ENCODE results near the gene ICAM2.

Gene ICAM2

DNA sequence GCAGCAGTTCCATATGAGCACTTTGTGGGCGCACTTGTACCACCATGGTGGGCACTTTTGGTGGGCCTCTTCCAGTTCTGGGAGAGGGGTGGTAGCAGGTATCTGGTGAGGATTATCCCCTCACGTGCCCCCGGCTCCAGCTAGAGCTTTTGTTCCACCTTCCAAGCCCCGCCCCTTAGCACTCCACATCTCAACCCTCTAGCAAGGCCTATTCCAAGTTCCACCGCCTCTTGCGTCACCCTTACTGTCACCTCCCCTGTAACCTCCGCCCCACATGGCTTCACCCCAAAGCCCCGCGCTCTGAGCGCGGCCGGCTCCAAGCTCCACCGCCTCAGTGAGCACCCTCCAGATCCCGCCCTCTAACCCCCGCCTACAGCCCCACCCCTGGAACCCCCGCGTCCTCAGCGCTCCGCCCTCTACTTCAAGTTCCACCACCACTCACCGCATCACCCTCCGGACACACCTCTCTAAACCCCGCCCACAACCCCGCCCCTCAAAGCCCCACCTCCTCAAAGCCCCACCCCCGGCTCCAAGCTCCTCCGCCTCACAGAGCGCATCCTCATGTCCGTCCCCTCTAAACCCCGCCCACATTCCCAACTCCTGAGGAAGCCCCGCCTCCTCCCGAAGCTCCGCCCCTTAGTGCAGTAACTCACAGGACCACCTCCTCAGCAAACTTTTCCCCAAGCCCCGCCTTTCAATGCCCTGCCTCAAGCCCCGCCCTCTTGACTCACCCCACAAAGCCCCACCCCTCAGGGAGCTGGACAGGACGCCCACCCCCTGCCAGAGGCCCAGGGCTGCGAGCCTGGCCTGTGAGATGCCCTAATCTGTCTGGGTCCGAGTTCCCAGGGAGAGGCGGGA is 58.8 kb downstream of the ICAM2 start:
- TF ChIP-seq, protein P1, sequence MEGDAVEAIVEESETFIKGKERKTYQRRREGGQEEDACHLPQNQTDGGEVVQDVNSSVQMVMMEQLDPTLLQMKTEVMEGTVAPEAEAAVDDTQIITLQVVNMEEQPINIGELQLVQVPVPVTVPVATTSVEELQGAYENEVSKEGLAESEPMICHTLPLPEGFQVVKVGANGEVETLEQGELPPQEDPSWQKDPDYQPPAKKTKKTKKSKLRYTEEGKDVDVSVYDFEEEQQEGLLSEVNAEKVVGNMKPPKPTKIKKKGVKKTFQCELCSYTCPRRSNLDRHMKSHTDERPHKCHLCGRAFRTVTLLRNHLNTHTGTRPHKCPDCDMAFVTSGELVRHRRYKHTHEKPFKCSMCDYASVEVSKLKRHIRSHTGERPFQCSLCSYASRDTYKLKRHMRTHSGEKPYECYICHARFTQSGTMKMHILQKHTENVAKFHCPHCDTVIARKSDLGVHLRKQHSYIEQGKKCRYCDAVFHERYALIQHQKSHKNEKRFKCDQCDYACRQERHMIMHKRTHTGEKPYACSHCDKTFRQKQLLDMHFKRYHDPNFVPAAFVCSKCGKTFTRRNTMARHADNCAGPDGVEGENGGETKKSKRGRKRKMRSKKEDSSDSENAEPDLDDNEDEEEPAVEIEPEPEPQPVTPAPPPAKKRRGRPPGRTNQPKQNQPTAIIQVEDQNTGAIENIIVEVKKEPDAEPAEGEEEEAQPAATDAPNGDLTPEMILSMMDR (IDR thresholded peaks at IDR 0.05; ENCODE audit: low read depth, low read length, missing control alignments): no peak
- in situ Hi-C loops (cut with HindIII; ENCODE audit: low pct_ligation_motif_present, low sequenced_read_pairs): no loop called here
- Histone ChIP-seq H3K27ac (no peak overlapping the region), H3K27me3 (replicated peaks) (no peaks in the 10 kb centered on the region), H3K4me3 (ENCODE audit: low read depth, low read length) (no peak overlapping the region), H3K36me3 (replicated peaks) (no peaks in the 10 kb centered on the region)
- peak; percentile 63 for DNase-seq

DNA sequence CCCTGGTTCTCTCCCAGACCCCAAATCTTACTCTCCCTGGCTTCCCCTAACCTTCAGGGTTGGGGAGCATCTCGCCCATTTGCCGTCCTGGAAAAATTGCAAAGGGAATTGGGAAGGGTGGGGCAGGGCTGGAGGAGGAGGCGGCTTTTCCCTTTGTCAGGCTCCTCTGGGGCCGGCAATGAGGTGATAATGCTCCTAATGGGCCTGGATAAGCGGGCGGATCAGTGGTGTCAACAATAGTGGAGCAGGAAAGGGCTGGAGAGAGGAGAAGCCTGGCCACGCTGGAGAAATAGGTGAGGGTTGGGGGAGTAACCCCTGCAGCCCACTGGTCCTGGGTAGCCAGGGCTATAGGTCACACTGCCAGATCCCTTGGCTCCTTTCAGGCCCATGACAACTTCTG is 60.0 kb downstream of the ICAM2 start:
- no peaks in the 10 kb centered on the region for H3K36me3 ChIP-seq (replicated peaks)

DNA sequence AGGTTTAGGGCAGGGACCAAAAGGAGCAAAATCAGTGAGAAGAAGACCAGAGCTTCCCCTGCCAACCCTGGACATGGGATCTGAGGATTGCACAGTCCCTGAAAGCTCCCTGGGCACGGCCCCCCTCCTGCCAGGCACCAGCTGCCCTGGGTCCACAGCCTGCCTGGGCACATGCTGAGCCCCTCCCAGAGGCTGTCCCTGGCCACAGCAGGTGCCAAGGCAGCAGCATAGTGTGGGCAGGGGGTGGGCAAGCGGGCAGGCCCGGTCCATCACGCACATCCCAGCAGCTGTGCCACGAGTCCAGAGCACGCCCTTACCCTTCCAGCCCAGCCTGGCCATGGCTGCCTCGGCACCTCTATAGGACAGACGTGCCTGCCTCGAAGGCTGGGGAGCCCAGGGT is 60.4 kb downstream of the ICAM2 start:
- Histone ChIP-seq H3K4me3 (ENCODE audit: low read depth, low read length) (no peak overlapping the region), H3K27ac (no peak overlapping the region), H3K36me3 (replicated peaks) (no peaks in the 10 kb centered on the region), H3K27me3 (replicated peaks) (no peaks in the 10 kb centered on the region)
- in situ Hi-C loops (cut with HindIII; ENCODE audit: low pct_ligation_motif_present, low sequenced_read_pairs): no loop called here
- no peak for DNase-seq
- TF ChIP-seq, protein P1 (IDR thresholded peaks at IDR 0.05; ENCODE audit: low read depth, low read length, missing control alignments): no peak

More for the DNA sequence above, 60.0 kb downstream of the ICAM2 start:
- no peak for DNase-seq
- TF ChIP-seq, protein P1 (IDR thresholded peaks at IDR 0.05; ENCODE audit: low read depth, low read length, missing control alignments): no peak
- Histone ChIP-seq H3K27ac (no peak overlapping the region), H3K4me3 (ENCODE audit: low read depth, low read length) (no peak overlapping the region), H3K27me3 (replicated peaks) (no peaks in the 10 kb centered on the region)
- in situ Hi-C loops (cut with HindIII; ENCODE audit: low pct_ligation_motif_present, low sequenced_read_pairs): no loop called here

DNA sequence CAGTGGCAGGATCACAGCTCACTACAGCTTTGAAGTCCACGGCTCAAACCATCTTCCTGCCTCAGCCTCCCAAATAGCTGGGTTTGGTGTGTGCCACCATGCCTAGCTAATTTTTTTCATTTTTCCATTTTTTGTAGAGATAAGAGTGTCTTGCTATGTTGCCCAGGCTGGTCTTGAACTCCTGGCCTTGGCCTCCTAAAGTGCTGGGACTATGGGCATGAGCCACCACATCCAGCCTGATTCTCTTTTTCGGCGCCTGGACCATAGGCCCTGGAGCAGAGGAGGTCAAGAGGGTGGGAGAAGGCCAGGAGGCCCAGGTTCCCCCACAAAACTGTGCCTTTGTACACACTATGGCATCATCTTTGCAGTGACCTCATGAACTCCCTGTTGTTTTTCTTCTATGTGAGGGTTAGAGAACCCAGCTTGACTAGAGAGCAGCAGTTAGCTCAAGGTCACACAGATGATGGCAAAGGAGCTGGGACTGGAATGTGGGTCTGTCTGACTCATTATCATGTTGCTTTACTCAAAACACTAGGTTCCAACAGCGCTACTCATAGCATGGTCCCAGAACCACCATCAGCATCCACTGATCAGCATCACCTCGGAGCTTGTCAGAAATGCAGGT is 64.0 kb downstream of the ICAM2 start:
- H3K27ac ChIP-seq: no peak overlapping the region
- H3K4me3 ChIP-seq (ENCODE audit: low read depth, low read length): no peak overlapping the region
- in situ Hi-C loops (cut with HindIII; ENCODE audit: low pct_ligation_motif_present, low sequenced_read_pairs): no loop called here
- no peaks in the 10 kb centered on the region for H3K36me3 ChIP-seq (replicated peaks)
- peak; percentile 49 for DNase-seq
- peaks cover 2% of the 10 kb centered on the region for H3K27me3 ChIP-seq (replicated peaks)
- TF ChIP-seq, protein P1 (IDR thresholded peaks at IDR 0.05; ENCODE audit: low read depth, low read length, missing control alignments): no peak

DNA sequence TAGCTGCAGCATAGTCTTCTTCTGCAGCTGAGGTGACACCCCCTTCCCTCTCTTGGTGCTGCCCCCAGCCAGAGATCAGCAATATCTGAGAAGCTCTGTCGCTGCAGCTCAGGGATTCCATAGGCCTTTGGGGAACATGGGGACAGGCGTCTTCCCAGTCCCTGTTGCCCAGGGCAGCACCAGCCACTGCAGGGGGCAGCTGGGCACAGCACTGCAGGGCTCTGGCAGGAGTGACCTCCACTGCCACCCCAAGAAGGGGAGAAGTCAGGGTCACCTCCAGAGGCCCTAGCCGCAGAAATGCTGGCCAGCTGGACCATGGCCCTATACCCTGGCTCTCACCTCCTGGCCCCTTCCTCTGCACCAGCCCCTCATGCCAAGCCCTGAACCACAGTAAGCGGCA is 64.6 kb downstream of the ICAM2 start:
- in situ Hi-C loops (cut with HindIII; ENCODE audit: low pct_ligation_motif_present, low sequenced_read_pairs): no loop called here
- Histone ChIP-seq H3K4me3 (ENCODE audit: low read depth, low read length) (no peak overlapping the region), H3K27me3 (replicated peaks) (peaks cover 2% of the 10 kb centered on the region), H3K36me3 (replicated peaks) (no peaks in the 10 kb centered on the region), H3K27ac (no peak overlapping the region)
- DNase-seq: no peak
- TF ChIP-seq, protein P1 (IDR thresholded peaks at IDR 0.05; ENCODE audit: low read depth, low read length, missing control alignments): no peak
